A673 (cell line): ENCODE results near the gene OR8B8.

Experiments
- EZH2 ChIP-seq: fragments of 200-600 bp; sonication (generic); IDR thresholded peaks from 2 replicates; pipeline ENCODE4 v1.6.1; 2017; ENCODE audit warnings: borderline replicate concordance, low read depth, mild to moderate bottlenecking, mixed read lengths, antibody characterized with exemption, low read length; ENCODE audit not compliant: poor library complexity, severe bottlenecking
- TF ChIP-seq, protein P1 (sequence below): fragments of 300-800, 200-600 bp; sonication (generic); conservative IDR thresholded peaks from 2 replicates; pipeline ENCODE4 v1.5.1; 2017; ENCODE audit warnings: low read depth, mild to moderate bottlenecking, antibody characterized with exemption, low read length, moderate library complexity, mixed read lengths

DNA sequence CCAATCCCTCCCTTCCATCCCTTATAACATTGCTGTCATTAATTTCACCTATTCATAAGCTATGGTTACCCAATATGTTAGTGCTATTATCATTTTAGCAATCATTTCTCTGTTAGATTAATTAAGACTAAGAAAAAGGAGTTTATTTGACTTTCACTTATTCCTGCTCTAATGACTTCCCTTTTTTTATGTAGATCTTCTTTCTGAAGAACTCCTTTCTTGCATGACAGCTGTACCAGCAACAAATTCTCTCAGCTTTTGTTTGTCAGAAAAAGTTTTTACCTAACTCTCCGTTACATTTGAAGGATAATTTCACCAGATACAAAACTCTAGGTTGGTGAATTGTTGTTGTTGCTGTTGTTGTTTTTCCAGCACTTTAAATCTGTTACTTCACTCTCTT, 28.6 kb upstream of the OR8B8 start:
- TF ChIP-seq, protein P1, sequence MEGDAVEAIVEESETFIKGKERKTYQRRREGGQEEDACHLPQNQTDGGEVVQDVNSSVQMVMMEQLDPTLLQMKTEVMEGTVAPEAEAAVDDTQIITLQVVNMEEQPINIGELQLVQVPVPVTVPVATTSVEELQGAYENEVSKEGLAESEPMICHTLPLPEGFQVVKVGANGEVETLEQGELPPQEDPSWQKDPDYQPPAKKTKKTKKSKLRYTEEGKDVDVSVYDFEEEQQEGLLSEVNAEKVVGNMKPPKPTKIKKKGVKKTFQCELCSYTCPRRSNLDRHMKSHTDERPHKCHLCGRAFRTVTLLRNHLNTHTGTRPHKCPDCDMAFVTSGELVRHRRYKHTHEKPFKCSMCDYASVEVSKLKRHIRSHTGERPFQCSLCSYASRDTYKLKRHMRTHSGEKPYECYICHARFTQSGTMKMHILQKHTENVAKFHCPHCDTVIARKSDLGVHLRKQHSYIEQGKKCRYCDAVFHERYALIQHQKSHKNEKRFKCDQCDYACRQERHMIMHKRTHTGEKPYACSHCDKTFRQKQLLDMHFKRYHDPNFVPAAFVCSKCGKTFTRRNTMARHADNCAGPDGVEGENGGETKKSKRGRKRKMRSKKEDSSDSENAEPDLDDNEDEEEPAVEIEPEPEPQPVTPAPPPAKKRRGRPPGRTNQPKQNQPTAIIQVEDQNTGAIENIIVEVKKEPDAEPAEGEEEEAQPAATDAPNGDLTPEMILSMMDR, result no peak
- no peak for TF ChIP-seq EZH2
